HepG2 (cell line): Measurements from ENCODE around the gene SUPT6H. TPM values are rescaled to one million over a fixed set of nuclear protein-coding genes. Genes with fewer than 3 reads are reported as not detected.

Experiments used
- CHD2 ChIP-seq: IDR thresholded peaks from 2 replicates; pipeline ENCODE4 v1.6.1; 2011; ENCODE audit warnings: low read depth, low read length, improper control_type of control experiment
- EZH2 ChIP-seq: conservative IDR thresholded peaks from 2 replicates; pipeline ENCODE4 v1.6.1; 2012; ENCODE audit warnings: mild to moderate bottlenecking, low read depth, low read length, moderate library complexity
- FOXO1 ChIP-seq: sonication (generic); formaldehyde crosslinking; IDR thresholded peaks from 2 replicates; pipeline ENCODE4 v1.4.0; 2020; ENCODE audit warnings: missing genetic modification reagents
- MTA1 ChIP-seq: sonication (generic); formaldehyde crosslinking; IDR thresholded peaks from 2 replicates; pipeline ENCODE4 v1.4.0; 2020; ENCODE audit warnings: missing genetic modification reagents, mild to moderate bottlenecking, borderline replicate concordance
- NCOA2 ChIP-seq: sonication (generic); formaldehyde crosslinking; IDR thresholded peaks from 2 replicates; pipeline ENCODE4 v1.8.0; 2022; ENCODE audit warnings: inconsistent platforms
- NFYC ChIP-seq: IDR thresholded peaks from 2 replicates; pipeline ENCODE4 v1.6.1; 2016; ENCODE audit warnings: missing genetic modification reagents, missing compliant biosample characterization
- NR1H2 ChIP-seq: sonication (generic); formaldehyde crosslinking; IDR thresholded peaks from 2 replicates; pipeline ENCODE4 v1.8.1; 2022; ENCODE audit warnings: low read depth, missing genetic modification reagents, borderline replicate concordance
- PCBP1 ChIP-seq: fragments of 200-400 bp; formaldehyde crosslinking; IDR thresholded peaks from 2 replicates; pipeline ENCODE4 v1.6.1; 2017; ENCODE audit warnings: mild to moderate bottlenecking, low read depth, low read length, borderline replicate concordance
- RFXAP ChIP-seq: sonication (generic); formaldehyde crosslinking; IDR thresholded peaks from 2 replicates; pipeline ENCODE4 v1.4.0; 2020; ENCODE audit warnings: missing genetic modification reagents, borderline replicate concordance
- SALL1 ChIP-seq: sonication (generic); formaldehyde crosslinking; IDR thresholded peaks from 2 replicates; pipeline ENCODE4 v1.8.0; 2022; ENCODE audit warnings: mild to moderate bottlenecking, missing genetic modification reagents
- SNAPC4 ChIP-seq: sonication (generic); formaldehyde crosslinking; IDR thresholded peaks from 2 replicates; pipeline ENCODE4 v1.4.0; 2020; ENCODE audit warnings: mild to moderate bottlenecking, missing genetic modification reagents
- ZBTB46 ChIP-seq: sonication (generic); formaldehyde crosslinking; IDR thresholded peaks from 2 replicates; pipeline ENCODE4 v1.4.0; 2020; ENCODE audit warnings: mild to moderate bottlenecking, missing genetic modification reagents, borderline replicate concordance
- ZNF20 ChIP-seq: sonication (generic); formaldehyde crosslinking; IDR thresholded peaks from 2 replicates; pipeline ENCODE4 v1.4.0; 2020; ENCODE audit warnings: mild to moderate bottlenecking, moderate library complexity, missing genetic modification reagents
- ZNF562 ChIP-seq: sonication (generic); formaldehyde crosslinking; IDR thresholded peaks from 2 replicates; pipeline ENCODE4 v1.8.0; 2022; ENCODE audit warnings: missing genetic modification reagents, borderline replicate concordance
- ZNF607 ChIP-seq: sonication (generic); formaldehyde crosslinking; IDR thresholded peaks from 2 replicates; pipeline ENCODE4 v1.5.1; 2020; ENCODE audit warnings: missing genetic modification reagents, mild to moderate bottlenecking, borderline replicate concordance
- ZNF7 ChIP-seq: IDR thresholded peaks from 2 replicates; pipeline ENCODE4 v1.6.1; 2016; ENCODE audit warnings: missing biosample characterization, missing genetic modification reagents
- ZNF766 ChIP-seq: sonication (generic); formaldehyde crosslinking; IDR thresholded peaks from 2 replicates; pipeline ENCODE4 v1.5.0; 2020; ENCODE audit warnings: missing genetic modification reagents, borderline replicate concordance
- polyA plus RNA-seq, 8 experiments: library from polyadenylated mRNA; depleted of rRNA in 3 of 8; stranded (reverse) in 7 of 8; unstranded in 1 of 8; fragments of >200 nt; fragmentation: Illumina TruSeq in 4 of 8; extraction: Trizol in 4 of 8; gene quantifications; 2 replicates each; pipeline versions ENCODE4 v1.2.1 to v1.2.3, GENCODE V29; 2011 to 2016; ENCODE audit warnings: low read depth in 4 of 8, missing spikeins in 1 of 8, mixed read lengths in 1 of 8; ENCODE audit not compliant: insufficient read depth in 1 of 8
- total RNA-seq, 5 experiments: library from RNA; depleted of rRNA; stranded (reverse); fragments of >200 nt; fragmentation: Illumina TruSeq; extraction: Trizol; gene quantifications; 2 replicates each; pipeline ENCODE4 v1.2.3, GENCODE V29; 2016; ENCODE audit warnings: low read depth in 1 of 5
- TF ChIP-seq, protein P1 (sequence below): sonication (generic); formaldehyde crosslinking; IDR thresholded peaks from 2 replicates; pipeline ENCODE4 v1.9.0; 2021; ENCODE audit warnings: missing genetic modification reagents, mild to moderate bottlenecking, borderline replicate concordance
- TF ChIP-seq, protein P2 (sequence below): sonication (generic); formaldehyde crosslinking; conservative IDR thresholded peaks from 2 replicates; pipeline ENCODE4 v1.8.0; 2022; ENCODE audit warnings: missing genetic modification reagents

The SUPT6H gene
- total and polyA plus RNA-seq, 2 of the 13 experiments (the other 11 are each of a cell fraction or from before 2014, with no cell fraction given): 32.7 to 39.9 TPM

DNA sequence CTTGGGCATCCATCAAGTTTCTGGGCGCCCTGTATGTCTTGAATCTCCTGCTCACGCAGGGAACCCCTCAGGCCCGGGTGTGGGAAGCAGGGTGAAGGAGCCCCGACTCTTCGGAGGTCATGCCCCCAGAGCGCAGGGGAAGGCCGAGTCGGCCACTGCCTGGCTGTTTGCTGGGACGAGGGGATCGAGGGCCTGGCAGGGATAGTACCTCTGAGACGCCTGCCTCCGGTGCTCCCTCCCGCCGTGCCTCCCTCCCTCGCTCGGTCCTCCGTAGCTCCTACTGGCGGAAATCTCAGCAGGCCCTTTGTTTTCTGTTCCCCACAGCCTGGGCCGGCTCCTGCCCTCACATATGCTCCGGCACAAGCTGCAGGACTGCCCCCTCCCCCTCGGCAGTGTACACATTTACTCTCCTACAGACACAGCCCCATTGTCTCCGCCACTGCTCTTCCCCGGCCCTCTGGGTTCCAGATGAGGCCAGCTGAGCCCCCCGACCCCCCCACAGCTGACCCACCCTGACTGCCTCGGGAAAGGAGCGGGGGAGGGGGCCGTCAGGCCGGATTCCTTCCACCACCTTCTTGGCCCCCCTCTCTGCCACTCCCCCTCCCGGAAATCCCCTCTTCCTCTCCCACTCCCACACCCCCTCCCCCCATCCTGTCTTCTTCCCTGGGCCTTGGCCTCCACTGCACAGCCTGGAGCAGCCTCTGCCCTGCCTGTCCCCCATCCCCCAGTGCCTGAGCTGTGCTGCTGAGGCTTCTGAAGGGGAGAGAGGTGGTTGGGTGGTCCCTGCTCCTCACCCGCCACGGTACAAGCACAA lies 83.2 kb downstream of the SUPT6H start (continued):
- TF ChIP-seq NR1H2 (CRISPR knock-in tag): no peak
- no peak for TF ChIP-seq ZNF7 (CRISPR knock-in tag)
- TF ChIP-seq ZNF766 (CRISPR knock-in tag): no peak
- TF ChIP-seq ZBTB46: no peak
- 0 out of 2 replicates have a peak, but pooled peaks have one; percentile 10 for TF ChIP-seq FOXO1 (CRISPR knock-in tag)
- no peak for TF ChIP-seq ZNF562 (CRISPR knock-in tag)
- TF ChIP-seq, protein P1, sequence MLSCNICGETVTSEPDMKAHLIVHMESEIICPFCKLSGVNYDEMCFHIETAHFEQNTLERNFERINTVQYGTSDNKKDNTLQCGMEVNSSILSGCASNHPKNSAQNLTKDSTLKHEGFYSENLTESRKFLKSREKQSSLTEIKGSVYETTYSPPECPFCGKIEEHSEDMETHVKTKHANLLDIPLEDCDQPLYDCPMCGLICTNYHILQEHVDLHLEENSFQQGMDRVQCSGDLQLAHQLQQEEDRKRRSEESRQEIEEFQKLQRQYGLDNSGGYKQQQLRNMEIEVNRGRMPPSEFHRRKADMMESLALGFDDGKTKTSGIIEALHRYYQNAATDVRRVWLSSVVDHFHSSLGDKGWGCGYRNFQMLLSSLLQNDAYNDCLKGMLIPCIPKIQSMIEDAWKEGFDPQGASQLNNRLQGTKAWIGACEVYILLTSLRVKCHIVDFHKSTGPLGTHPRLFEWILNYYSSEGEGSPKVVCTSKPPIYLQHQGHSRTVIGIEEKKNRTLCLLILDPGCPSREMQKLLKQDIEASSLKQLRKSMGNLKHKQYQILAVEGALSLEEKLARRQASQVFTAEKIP (CRISPR knock-in tag): no peak
- no peak; the same call in 1 of the 2 replicates for TF ChIP-seq NCOA2 (CRISPR knock-in tag)
- peak; percentile 65; the same call in 1 of the 2 replicates for TF ChIP-seq PCBP1
- no peak for TF ChIP-seq RFXAP (CRISPR knock-in tag)
- TF ChIP-seq EZH2: no peak
- no peak for TF ChIP-seq MTA1 (CRISPR knock-in tag)
- TF ChIP-seq ZNF20 (CRISPR knock-in tag): no peak
- TF ChIP-seq, protein P2, sequence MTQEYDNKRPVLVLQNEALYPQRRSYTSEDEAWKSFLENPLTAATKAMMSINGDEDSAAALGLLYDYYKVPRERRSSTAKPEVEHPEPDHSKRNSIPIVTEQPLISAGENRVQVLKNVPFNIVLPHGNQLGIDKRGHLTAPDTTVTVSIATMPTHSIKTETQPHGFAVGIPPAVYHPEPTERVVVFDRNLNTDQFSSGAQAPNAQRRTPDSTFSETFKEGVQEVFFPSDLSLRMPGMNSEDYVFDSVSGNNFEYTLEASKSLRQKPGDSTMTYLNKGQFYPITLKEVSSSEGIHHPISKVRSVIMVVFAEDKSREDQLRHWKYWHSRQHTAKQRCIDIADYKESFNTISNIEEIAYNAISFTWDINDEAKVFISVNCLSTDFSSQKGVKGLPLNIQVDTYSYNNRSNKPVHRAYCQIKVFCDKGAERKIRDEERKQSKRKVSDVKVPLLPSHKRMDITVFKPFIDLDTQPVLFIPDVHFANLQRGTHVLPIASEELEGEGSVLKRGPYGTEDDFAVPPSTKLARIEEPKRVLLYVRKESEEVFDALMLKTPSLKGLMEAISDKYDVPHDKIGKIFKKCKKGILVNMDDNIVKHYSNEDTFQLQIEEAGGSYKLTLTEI (CRISPR knock-in tag): no peak
- TF ChIP-seq NFYC (CRISPR knock-in tag): no peak
- TF ChIP-seq SALL1 (CRISPR knock-in tag): no peak; the same call in 1 of the 2 replicates
- no peak; the same call in 1 of the 2 replicates for TF ChIP-seq ZNF607 (CRISPR knock-in tag)
- no peak for TF ChIP-seq SNAPC4 (CRISPR knock-in tag)
- no peak for TF ChIP-seq CHD2
